Ishikawa (cell line): ENCODE results near the gene ZG16B.

ENCODE experiments used
- EP300 ChIP-seq: IDR thresholded peaks from 2 replicates; pipeline ENCODE4 v1.6.1; 2012; ENCODE audit warnings: borderline replicate concordance
- FOXM1 ChIP-seq: IDR thresholded peaks from 2 replicates; pipeline ENCODE4 v1.6.1; 2012; ENCODE audit warnings: low read depth, borderline replicate concordance
- NFIC ChIP-seq: IDR thresholded peaks from 2 replicates; pipeline ENCODE4 v1.6.1; 2012
- TCF12 ChIP-seq: IDR thresholded peaks from 2 replicates; pipeline ENCODE4 v1.6.1; 2012; ENCODE audit warnings: low read depth
- YY1 ChIP-seq: IDR thresholded peaks from 2 replicates; pipeline ENCODE4 v1.6.1; 2012; ENCODE audit warnings: low read depth
- TF ChIP-seq, protein P1 (sequence below): IDR thresholded peaks from 2 replicates; pipeline ENCODE4 v1.6.1; 2012; ENCODE audit warnings: low read depth, mild to moderate bottlenecking

DNA sequence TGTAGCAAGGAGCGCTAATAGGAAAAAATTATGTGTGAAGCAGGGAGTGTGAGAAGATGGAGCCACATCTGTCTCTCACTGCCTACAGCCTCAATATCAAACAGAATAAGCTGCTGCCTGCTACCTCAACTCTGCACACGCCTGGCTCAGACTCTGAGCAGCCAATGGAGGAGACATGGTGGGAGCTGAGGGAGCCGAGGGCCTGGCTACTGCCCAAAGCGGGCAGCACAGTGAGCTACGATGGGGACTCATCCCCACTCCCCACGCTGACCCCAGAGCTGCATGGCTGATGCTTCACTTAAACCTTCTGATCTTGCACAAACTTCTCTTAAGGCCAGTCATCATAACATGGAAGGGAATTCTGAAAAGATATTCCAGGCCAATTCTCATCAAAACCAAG is 41.8 kb downstream of the ZG16B start:
- TF ChIP-seq YY1 (no peak), EP300 (no peak), FOXM1 (no peak), NFIC (no peak), TCF12 (no peak)
- TF ChIP-seq, protein P1, sequence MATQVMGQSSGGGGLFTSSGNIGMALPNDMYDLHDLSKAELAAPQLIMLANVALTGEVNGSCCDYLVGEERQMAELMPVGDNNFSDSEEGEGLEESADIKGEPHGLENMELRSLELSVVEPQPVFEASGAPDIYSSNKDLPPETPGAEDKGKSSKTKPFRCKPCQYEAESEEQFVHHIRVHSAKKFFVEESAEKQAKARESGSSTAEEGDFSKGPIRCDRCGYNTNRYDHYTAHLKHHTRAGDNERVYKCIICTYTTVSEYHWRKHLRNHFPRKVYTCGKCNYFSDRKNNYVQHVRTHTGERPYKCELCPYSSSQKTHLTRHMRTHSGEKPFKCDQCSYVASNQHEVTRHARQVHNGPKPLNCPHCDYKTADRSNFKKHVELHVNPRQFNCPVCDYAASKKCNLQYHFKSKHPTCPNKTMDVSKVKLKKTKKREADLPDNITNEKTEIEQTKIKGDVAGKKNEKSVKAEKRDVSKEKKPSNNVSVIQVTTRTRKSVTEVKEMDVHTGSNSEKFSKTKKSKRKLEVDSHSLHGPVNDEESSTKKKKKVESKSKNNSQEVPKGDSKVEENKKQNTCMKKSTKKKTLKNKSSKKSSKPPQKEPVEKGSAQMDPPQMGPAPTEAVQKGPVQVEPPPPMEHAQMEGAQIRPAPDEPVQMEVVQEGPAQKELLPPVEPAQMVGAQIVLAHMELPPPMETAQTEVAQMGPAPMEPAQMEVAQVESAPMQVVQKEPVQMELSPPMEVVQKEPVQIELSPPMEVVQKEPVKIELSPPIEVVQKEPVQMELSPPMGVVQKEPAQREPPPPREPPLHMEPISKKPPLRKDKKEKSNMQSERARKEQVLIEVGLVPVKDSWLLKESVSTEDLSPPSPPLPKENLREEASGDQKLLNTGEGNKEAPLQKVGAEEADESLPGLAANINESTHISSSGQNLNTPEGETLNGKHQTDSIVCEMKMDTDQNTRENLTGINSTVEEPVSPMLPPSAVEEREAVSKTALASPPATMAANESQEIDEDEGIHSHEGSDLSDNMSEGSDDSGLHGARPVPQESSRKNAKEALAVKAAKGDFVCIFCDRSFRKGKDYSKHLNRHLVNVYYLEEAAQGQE, result no peak
